ENCODE results near the gene APLF. TPM values are rescaled to one million over a fixed set of nuclear protein-coding genes. Genes with fewer than 3 reads are reported as not detected.
"Not testable (repeated sequence)": the region's sequence is repeated elsewhere in the genome, so short reads cannot be mapped to it uniquely, and the experiment has no call there.

APLF gene
- polyA plus RNA-seq, 6 donors from 2014 or later: 1.7 to 3.1 (median 2.8) TPM; not detected in 1

GRCh38 chr2:68600495-68600894 lies 133.1 kb downstream of the APLF start:
- H3K4me3 Mint-ChIP-seq; ATAC-seq (ENCODE audit: low read depth in 2 of 2); DNase-seq; H3K27me3 Mint-ChIP-seq; H3K27ac Mint-ChIP-seq; H3K4me1 Mint-ChIP-seq: not testable (repeated sequence)
- peaks cover 0 to 37% (median 28%) of the 10 kb centered on the region in 7 donors for H3K9me3 Mint-ChIP-seq
- H3K36me3 Mint-ChIP-seq: peaks cover 7 to 11% of the 10 kb centered on the region in 2 donors

- ATAC-seq (ENCODE audit: low read depth in 2 of 2): no peak
- no peak overlapping the region for H3K27ac Mint-ChIP-seq
- peaks cover 0 to 34% (median 28%) of the 10 kb centered on the region in 7 donors for H3K9me3 Mint-ChIP-seq
- no peak overlapping the region for H3K4me3 Mint-ChIP-seq
- peaks cover 7 to 11% of the 10 kb centered on the region in 2 donors for H3K36me3 Mint-ChIP-seq
- no peak for DNase-seq
- peaks cover 0 to 5% (median 0%) of the 10 kb centered on the region in 3 donors for H3K27me3 Mint-ChIP-seq
- H3K4me1 Mint-ChIP-seq: no peaks in the 10 kb centered on the region
These were observed 135.7 kb downstream of the APLF start for GRCh38 chr2:68603059-68603458.

DNA sequence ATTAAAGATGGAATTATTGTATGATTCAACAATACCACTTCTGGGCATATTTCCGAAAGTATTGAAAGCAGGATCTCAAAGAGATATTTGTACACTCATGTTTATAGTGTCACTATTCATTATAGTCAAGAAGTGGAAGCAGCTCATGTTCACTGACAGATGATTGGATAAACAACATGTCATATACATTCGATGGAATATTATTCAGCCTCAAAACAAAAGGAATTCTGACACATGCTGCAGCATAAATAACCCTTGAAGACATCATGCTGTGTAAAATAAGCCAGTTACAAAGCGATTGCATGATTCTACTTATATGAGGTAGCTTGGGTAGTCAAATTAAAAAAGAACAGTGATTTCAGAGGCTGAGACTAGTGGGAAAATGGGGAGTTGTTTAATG lies 136.7 kb downstream of the APLF start:
- Mint-ChIP-seq H3K4me3 (no peak overlapping the region), H3K4me1 (no peaks in the 10 kb centered on the region), H3K27me3 (peaks cover 0 to 5% (median 0%) of the 10 kb centered on the region in 3 donors), H3K36me3 (peaks cover 7 to 11% of the 10 kb centered on the region in 2 donors), H3K9me3 (peaks cover 0 to 33% (median 28%) of the 10 kb centered on the region in 7 donors), H3K27ac (no peak overlapping the region)
- DNase-seq (no peak), ATAC-seq (ENCODE audit: low read depth in 2 of 2) (no peak)

DNA sequence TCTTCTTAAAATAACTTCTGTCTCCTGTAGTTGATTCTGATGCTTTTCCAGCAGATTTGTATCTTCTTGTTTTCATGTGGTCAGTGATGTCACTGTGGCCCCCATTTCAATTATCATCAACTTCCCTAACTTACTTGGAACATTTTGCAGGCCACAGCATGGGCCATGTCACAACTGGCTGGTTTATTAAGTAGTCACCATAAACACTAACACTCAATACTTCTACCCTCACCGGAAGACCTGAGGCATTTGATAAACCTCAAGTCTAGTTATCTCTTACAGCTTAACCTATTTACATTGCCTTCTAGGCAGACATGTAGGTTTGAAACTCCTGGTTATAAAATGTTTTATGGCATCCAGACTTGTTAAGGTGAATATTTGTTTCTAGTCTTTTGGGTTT lies 138.6 kb downstream of the APLF start:
- Mint-ChIP-seq H3K27ac (no peak overlapping the region), H3K9me3 (peaks cover 0 to 35% (median 28%) of the 10 kb centered on the region in 7 donors), H3K4me1 (no peaks in the 10 kb centered on the region), H3K27me3 (no peaks in the 10 kb centered on the region), H3K36me3 (peaks cover 10 to 15% of the 10 kb centered on the region in 2 donors), H3K4me3 (no peak overlapping the region)
- ATAC-seq (ENCODE audit: low read depth in 2 of 2) (no peak), DNase-seq (no peak)

DNA sequence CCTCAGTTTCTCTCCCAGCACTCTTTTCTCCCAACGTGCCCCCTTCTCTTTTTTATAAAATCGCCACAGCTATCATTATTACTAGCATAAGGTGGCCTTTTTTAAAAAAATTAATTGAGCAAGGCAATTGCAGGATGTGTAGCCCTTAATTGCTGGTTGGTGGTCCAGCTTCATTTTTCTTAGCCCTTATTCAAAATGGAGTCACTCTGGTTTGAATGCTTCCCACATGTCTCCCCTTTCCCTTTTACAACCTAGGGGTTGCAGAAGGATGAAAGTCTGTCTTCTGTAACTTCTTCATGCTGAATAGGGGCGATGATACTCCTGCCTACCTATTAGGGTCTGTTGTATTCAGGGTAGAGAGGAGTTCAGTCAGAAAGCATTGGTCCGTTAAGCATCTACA lies 139.4 kb downstream of the APLF start:
- no peak overlapping the region for H3K4me3 Mint-ChIP-seq
- no peaks in the 10 kb centered on the region for H3K4me1 Mint-ChIP-seq
- H3K27ac Mint-ChIP-seq: no peak overlapping the region
- H3K36me3 Mint-ChIP-seq: peaks cover 10 to 13% of the 10 kb centered on the region in 2 donors
- DNase-seq (no peak), ATAC-seq (ENCODE audit: low read depth in 2 of 2) (no peak)
- H3K9me3 Mint-ChIP-seq: peaks cover 0 to 30% (median 23%) of the 10 kb centered on the region in 7 donors
- H3K27me3 Mint-ChIP-seq: no peaks in the 10 kb centered on the region

GRCh38 chr2:68607837-68608236 lies 140.5 kb downstream of the APLF start:
- Mint-ChIP-seq H3K27ac (no peak overlapping the region), H3K9me3 (peaks cover 0 to 29% (median 16%) of the 10 kb centered on the region in 7 donors), H3K27me3 (no peaks in the 10 kb centered on the region), H3K4me1 (no peaks in the 10 kb centered on the region), H3K36me3 (peaks cover 8 to 10% of the 10 kb centered on the region in 2 donors), H3K4me3 (no peak overlapping the region)
- DNase-seq (no peak), ATAC-seq (ENCODE audit: low read depth in 2 of 2) (no peak)

GRCh38 chr2:68612765-68613519 lies 145.6 kb downstream of the APLF start:
- Mint-ChIP-seq H3K27me3 (no peaks in the 10 kb centered on the region), H3K9me3 (peaks cover 0 to 32% (median 17%) of the 10 kb centered on the region in 7 donors), H3K36me3 (peaks cover 8 to 10% of the 10 kb centered on the region in 2 donors), H3K27ac (no peak overlapping the region), H3K4me3 (no peak overlapping the region), H3K4me1 (no peaks in the 10 kb centered on the region)
- DNase-seq (no peak), ATAC-seq (ENCODE audit: low read depth in 2 of 2) (no peak)

- no peak overlapping the region for H3K27ac Mint-ChIP-seq
- peaks cover 0 to 31% (median 16%) of the 10 kb centered on the region in 7 donors for H3K9me3 Mint-ChIP-seq
- H3K27me3 Mint-ChIP-seq: no peaks in the 10 kb centered on the region
- peaks cover 0 to 3% (median 0%) of the 10 kb centered on the region in 3 donors for H3K4me1 Mint-ChIP-seq
- no peak for ATAC-seq (ENCODE audit: low read depth in 2 of 2)
- DNase-seq: no peak
- peaks cover 0 to 5% of the 10 kb centered on the region in 2 donors for H3K36me3 Mint-ChIP-seq
- H3K4me3 Mint-ChIP-seq: no peak overlapping the region
These were observed 153.4 kb downstream of the APLF start for GRCh38 chr2:68620772-68621171.

DNA sequence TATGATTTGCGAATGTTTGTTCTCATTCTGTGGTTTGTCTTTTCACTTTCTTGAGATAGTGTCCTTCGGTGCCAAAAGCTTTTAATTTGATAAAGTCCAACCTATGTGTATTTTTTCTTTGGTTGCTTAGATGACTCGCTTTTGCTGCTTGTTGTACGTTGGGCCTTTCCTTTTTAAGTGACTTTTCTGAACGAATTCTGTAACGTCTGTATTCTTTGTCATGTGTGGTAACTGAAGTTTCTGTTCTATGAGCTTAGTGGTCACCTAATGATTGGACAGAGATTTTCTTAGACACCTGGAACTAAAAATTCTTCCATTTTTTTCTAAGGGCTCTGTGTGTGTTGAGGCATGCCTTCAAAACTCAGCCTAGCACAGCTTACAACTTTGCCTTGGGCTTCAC lies 156.4 kb downstream of the APLF start:
- Mint-ChIP-seq H3K27ac (no peak overlapping the region), H3K9me3 (peaks cover 0 to 38% (median 14%) of the 10 kb centered on the region in 7 donors), H3K4me3 (no peak overlapping the region), H3K4me1 (peaks cover 0 to 3% (median 0%) of the 10 kb centered on the region in 3 donors), H3K36me3 (peaks cover 0 to 5% of the 10 kb centered on the region in 2 donors), H3K27me3 (peaks cover 4 to 5% (median 5%) of the 10 kb centered on the region in 3 donors)
- DNase-seq (no peak), ATAC-seq (ENCODE audit: low read depth in 2 of 2) (no peak)

GRCh38 chr2:68627615-68628014 lies 160.2 kb downstream of the APLF start:
- no peaks in the 10 kb centered on the region for H3K36me3 Mint-ChIP-seq
- DNase-seq (no peak), ATAC-seq (ENCODE audit: low read depth in 2 of 2) (no peak)
- H3K27me3 Mint-ChIP-seq: peaks cover 4 to 5% (median 5%) of the 10 kb centered on the region in 3 donors
- H3K4me1 Mint-ChIP-seq: no peaks in the 10 kb centered on the region
- no peak overlapping the region for H3K27ac Mint-ChIP-seq
- H3K4me3 Mint-ChIP-seq: peak overlapping the region in 1 of 8 donors; percentile 34
- peaks cover 0 to 29% (median 10%) of the 10 kb centered on the region in 7 donors for H3K9me3 Mint-ChIP-seq

Other genes starting within 250 kb of the APLF start
- gene PPP3R1, start 215.1 kb upstream of the APLF start, polyA plus RNA-seq (ENCODE audit: low read depth in 6 of 6): 10 to 100 TPM in 1 of 6 donors, 1 to 10 TPM in 5; 1.4 to 11.2 (median 6.6) TPM
- gene CNRIP1, start 147.6 kb upstream of the APLF start, polyA plus RNA-seq (ENCODE audit: low read depth in 6 of 6): not detected
- gene PLEK, start 102.3 kb upstream of the APLF start, polyA plus RNA-seq (ENCODE audit: low read depth in 6 of 6): 100 to 1,000 TPM in 4 of 6 donors, 10 to 100 TPM in 2; 69.0 to 215 (median 129) TPM
- under 1 TPM; 0.19 to 0.58 (median 0.42) TPM for gene FBXO48, start 291 bp upstream of the APLF start, polyA plus RNA-seq (ENCODE audit: low read depth in 6 of 6)
- gene PROKR1, start 176.0 kb downstream of the APLF start, polyA plus RNA-seq (ENCODE audit: low read depth in 6 of 6): not detected

Measured in naive B cell (primary cell).